C1 segment of cervical spinal cord (tissue), 14 donors: ENCODE measurements around the gene PARP12.
"Not testable (repeated sequence)": the region's sequence is repeated elsewhere in the genome, so short reads cannot be mapped to it uniquely, and the experiment has no call there.

Source experiments
- DNase-seq, 14 donors: peaks; one replicate each; lab custom pipeline; 2025; lab: John Stamatoyannopoulos, UW

Gene PARP12, protein sequence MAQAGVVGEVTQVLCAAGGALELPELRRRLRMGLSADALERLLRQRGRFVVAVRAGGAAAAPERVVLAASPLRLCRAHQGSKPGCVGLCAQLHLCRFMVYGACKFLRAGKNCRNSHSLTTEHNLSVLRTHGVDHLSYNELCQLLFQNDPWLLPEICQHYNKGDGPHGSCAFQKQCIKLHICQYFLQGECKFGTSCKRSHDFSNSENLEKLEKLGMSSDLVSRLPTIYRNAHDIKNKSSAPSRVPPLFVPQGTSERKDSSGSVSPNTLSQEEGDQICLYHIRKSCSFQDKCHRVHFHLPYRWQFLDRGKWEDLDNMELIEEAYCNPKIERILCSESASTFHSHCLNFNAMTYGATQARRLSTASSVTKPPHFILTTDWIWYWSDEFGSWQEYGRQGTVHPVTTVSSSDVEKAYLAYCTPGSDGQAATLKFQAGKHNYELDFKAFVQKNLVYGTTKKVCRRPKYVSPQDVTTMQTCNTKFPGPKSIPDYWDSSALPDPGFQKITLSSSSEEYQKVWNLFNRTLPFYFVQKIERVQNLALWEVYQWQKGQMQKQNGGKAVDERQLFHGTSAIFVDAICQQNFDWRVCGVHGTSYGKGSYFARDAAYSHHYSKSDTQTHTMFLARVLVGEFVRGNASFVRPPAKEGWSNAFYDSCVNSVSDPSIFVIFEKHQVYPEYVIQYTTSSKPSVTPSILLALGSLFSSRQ

GRCh38 chr7:140062528-140063299 is at the start of gene PARP12:
TSS of gene PARP12 (minus strand) at chr7:140062951. CDS start at chr7:140062847, 104 bp downstream.
- DNase-seq = peak in 11 of 14 donors; percentile 16 to 75 (median 51)

GRCh38 chr7:140108777-140109176 is 46.0 kb upstream of the PARP12 start:
- not testable (repeated sequence) for DNase-seq

DNA sequence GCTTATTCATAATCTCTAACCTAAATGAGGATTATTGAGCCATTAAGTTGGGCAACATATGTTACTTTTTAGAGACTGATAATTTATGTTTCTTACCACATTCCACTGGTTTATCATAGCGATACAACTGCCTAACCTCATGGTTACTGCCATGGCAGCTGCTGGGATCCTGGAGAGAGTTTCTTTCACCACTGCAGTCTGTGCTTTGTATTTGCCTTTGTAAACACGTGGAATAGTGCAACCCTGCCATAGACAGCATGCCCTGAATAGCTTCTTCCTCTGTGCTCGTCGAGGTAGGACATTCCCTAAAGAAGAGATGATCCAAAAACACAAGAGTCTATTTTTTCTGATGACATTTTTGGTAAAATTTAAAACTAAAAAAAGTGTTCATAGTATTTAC is 33.7 kb upstream of the PARP12 start:
- DNase-seq = no peak

DNA sequence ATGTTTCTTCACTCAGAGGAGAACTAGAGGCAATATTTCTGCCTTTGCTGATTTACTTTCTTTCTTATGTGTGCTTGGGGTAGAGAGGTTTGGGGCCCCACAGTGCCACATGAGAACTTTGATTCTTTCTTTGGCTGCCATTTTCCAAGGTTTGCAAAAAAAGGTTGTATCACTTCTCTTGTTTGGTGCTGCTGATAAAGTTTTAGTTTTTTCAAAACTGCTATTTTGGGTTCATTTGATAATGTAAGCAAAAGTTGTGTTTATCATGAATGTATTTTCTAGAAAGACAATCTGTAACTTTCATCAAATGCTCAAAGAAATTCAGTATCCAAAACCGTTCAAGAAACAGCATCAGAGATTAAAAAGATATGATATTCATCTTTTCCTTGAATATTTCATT is 30.6 kb upstream of the PARP12 start:
- no peak for DNase-seq

- no peak for DNase-seq
Measured at GRCh38 chr7:140085447-140085846, 22.7 kb upstream of the PARP12 start.

- DNase-seq = no peak
Measured at GRCh38 chr7:140084972-140085371, 22.2 kb upstream of the PARP12 start.

DNA sequence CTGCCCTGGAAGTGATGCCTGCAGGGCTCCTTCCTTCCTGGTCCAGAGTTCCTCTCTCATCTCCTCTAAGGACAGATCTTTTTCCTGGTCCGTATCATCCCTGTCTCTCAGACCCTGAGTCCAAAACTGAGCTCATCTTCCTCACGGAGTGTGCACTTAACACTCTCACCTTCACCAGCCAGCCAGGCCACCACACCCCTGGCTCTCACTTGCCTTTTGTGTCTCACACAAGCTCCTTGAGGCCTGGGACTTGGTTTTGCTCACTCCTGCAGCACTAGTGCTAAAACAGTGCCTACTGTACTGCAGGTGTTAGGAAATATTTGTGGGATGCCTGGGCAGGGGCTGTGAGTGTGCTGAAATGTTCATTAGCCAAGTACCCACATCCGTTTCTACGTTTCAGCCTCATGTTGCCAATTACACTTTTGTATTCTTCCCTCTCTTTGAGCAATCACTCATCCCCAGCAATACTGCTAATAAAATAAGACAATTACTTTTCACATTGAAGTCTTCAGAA is 21.4 kb upstream of the PARP12 start:
- no peak for DNase-seq

DNA sequence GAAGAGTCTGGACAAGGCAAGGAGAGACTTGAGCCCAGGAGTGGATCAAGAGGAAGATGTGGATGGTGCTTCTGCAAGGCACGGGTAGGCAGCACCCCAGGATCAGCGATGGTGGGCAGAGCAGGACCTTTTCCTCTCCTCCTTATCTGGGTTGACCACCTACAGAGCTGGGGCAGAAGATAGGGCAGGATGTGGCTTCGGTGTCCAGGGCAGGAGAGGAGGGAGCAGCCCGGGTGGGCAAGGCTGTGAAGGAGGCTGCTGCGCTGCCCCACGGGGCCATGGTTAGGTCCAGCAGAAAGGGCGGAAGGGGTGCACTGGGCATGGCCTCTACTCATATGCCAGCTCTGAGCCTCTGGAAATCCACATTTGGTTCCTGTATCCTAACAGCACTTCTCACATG is 20.0 kb upstream of the PARP12 start:
- DNase-seq = no peak

- DNase-seq = no peak
Measured at GRCh38 chr7:140081774-140082425, 19.1 kb upstream of the PARP12 start.

- no peak for DNase-seq
Measured at GRCh38 chr7:140080919-140081318, 18.2 kb upstream of the PARP12 start.

DNA sequence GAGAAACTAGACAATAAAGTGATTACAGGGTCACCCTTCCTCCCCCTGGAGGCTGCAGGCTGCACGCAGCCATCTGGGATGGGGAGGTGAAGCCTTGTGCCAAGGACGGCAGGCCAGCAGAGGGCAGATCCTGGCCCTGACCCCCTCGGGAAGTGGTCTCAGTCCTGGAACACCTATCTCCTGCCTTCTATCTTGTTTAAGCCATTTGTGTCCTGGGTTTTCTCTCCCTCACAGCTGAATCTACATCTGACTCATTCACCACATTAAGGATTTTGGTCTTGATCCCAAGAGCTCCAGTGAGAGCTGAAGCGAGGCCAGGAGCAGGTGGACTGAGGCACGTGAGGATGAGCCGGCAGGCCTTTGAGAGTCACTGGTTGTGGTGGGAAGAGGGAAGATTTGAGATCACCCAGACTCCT is 16.4 kb upstream of the PARP12 start:
- no peak for DNase-seq

GRCh38 chr7:140078392-140078791 is 15.6 kb upstream of the PARP12 start:
- no peak for DNase-seq

- no peak for DNase-seq
Measured at GRCh38 chr7:140074780-140075179, 12.0 kb upstream of the PARP12 start.

DNA sequence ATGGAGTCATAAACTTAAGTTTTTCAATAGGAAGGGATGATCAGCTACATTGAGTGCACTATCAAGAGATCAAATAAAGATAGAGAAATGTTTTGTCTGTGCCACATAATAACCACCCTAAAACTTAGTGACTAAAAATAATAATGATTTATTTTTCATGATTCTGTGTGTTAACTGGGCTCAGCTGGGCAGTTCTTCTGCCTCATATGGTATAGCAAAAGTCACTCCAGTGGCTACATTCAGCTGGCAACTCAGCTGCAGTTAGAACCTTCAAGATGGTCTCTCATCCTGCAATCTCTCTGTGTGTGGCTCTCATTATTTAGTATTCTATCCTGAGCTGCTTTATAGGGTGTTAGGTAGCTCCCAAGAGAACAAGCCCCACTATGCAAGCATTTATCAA is 7.8 kb upstream of the PARP12 start:
- DNase-seq = no peak

GRCh38 chr7:140069298-140069949 is 6.7 kb upstream of the PARP12 start:
- no peak for DNase-seq

GRCh38 chr7:140068033-140068432 is 5.3 kb upstream of the PARP12 start:
- DNase-seq = no peak

- no peak for DNase-seq
Measured at GRCh38 chr7:140067052-140067451, 4.3 kb upstream of the PARP12 start.

GRCh38 chr7:140062118-140062527 is 628 bp downstream of the PARP12 start:
- DNase-seq = peak in 1 of 14 donors; percentile 43

GRCh38 chr7:140061607-140061930 is 1.2 kb downstream of the PARP12 start:
- DNase-seq = no peak

DNA sequence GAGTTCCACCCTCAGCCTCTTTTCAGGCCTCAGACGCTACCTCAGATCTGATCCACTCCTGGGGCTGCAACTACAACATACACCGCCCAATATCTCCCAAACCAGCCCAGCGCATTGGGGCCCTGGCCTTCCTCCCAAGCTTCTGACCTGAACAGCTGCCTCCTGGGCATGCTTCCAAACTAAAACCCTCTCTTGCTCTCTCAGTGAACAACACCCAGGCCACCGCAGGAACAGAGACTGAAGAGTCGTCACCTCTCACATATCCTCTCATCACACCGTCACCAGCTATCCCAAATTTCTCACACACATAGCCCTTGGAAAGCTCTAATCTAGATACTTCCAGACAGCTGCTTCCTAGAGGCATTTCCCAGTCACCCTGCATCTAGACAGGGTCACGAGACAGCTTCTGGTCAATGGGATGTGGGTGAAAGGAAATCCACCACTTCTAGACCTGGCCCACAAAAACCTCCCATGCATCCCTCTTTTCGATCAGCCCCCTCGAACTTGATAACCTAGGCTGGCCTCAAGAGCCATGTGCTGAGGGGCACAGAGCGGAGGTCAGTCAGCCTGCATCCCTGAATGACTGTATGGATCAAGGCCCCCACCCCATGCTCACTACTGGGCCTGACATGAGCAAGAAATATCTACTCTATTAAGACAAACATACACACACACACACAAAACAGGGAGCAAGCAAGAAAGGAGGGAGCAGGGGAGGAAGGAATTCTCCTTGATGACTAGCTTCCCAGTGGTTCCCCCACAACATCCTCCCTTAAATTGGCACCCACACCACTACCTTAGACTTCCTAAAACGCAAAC is 1.8 kb downstream of the PARP12 start:
- no peak for DNase-seq
